Uterus (tissue), 4 donors: ENCODE data around the gene CDC73. TPM values are rescaled to one million over a fixed set of nuclear protein-coding genes. Genes with fewer than 3 reads are reported as not detected.

Experiments used
- DNase-seq, 2 donors: peaks; one replicate each; pipeline ENCODE4 v3.0.0-alpha.2; 2019 to 2020
- H3K27ac ChIP-seq, 2 donors: fragments of 200-600 bp; sonication (generic); 1 replicate in 1 of 2; 2 replicates in 1 of 2; pipeline ENCODE4 v1.5.1; 2016 to 2018
- H3K27me3 ChIP-seq, 2 donors: fragments of 200-600 bp; sonication (generic); one replicate each; pipeline ENCODE4 v1.5.1; 2018 to 2019; ENCODE audit warnings: control low read depth in 1 of 2
- H3K36me3 ChIP-seq, 2 donors: fragments of 200-600 bp; sonication (generic); one replicate each; pipeline ENCODE4 v1.5.1; 2019; ENCODE audit warnings: control low read depth in 1 of 2
- H3K4me1 ChIP-seq, 2 donors: fragments of 200-600 bp; sonication (generic); one replicate each; pipeline ENCODE4 v1.5.1; 2018 to 2019; ENCODE audit warnings: control low read depth in 1 of 2
- H3K4me3 ChIP-seq, 2 donors: fragments of 200-600 bp; sonication (generic); 1 replicate in 1 of 2; 2 replicates in 1 of 2; pipeline ENCODE4 v1.5.1; 2018 to 2019; ENCODE audit warnings: mild to moderate bottlenecking in 1 of 2
- H3K9me3 ChIP-seq, 2 donors: fragments of 200-600 bp; sonication (generic); one replicate each; pipeline ENCODE4 v1.5.1; 2019; ENCODE audit warnings: control low read depth in 1 of 2
- CTCF ChIP-seq, 4 experiments: fragments of 200-600 bp in 2 of 4; fragments of 450-650 bp in 2 of 4; sonication (generic) in 2 of 4; IDR thresholded peaks; one replicate each; pipeline ENCODE4 v1.5.1; 2016 to 2019; ENCODE audit warnings: antibody characterized with exemption in 4 of 4, mild to moderate bottlenecking in 2 of 4, moderate library complexity in 1 of 4
- POLR2A ChIP-seq, 2 donors: fragments of 450-650 bp; IDR thresholded peaks; one replicate each; pipeline ENCODE4 v1.6.1; 2016; ENCODE audit warnings: antibody characterized with exemption in 2 of 2, mild to moderate bottlenecking in 1 of 2, moderate library complexity in 1 of 2
- intact Hi-C: fragments of 100-400 bp; cut with DNase I; formaldehyde crosslinking; loops from one replicate; pipeline ENCODE4 v1.15.1; 2023; ENCODE audit warnings: low total_unique reads
- total RNA-seq, 4 donors: library from RNA; depleted of rRNA in 3 of 4; stranded (reverse); fragments of >200 nt in 3 of 4; gene quantifications; one replicate each; pipeline versions ENCODE4 v1.1.0 to v1.2.4, GENCODE V29; 2014 to 2023
- donor health status: DM: yes; HTN: yes; CAD: no.

CDC73 gene
- total RNA-seq, 4 donors from 2014 or later: 14.6 to 64.7 (median 56.0) TPM

GRCh38 chr1:193189442-193190095 lies 67.7 kb downstream of the CDC73 start:
- H3K27ac ChIP-seq: no peak overlapping the region
- no peak for TF ChIP-seq POLR2A (IDR thresholded peaks at IDR 0.05)
- TF ChIP-seq CTCF (IDR thresholded peaks at IDR 0.05): no peak

GRCh38 chr1:193190096-193190744 lies 68.4 kb downstream of the CDC73 start:
- intact Hi-C loops: no loop called here
- no peaks in the 10 kb centered on the region for H3K9me3 ChIP-seq
- no peak overlapping the region for H3K4me3 ChIP-seq
- H3K27me3 ChIP-seq: no peaks in the 10 kb centered on the region
- TF ChIP-seq POLR2A (IDR thresholded peaks at IDR 0.05): no peak
- TF ChIP-seq CTCF (IDR thresholded peaks at IDR 0.05): peak in 1 of 4 experiments; percentile 10
- no peaks in the 10 kb centered on the region for H3K36me3 ChIP-seq
- no peak for DNase-seq
- H3K27ac ChIP-seq: no peak overlapping the region
- H3K4me1 ChIP-seq: peaks cover 0 to 7% of the 10 kb centered on the region in 2 donors

More at GRCh38 chr1:193189442-193190095, 67.7 kb downstream of the CDC73 start:
- Histone ChIP-seq H3K4me1 (peaks cover 0 to 12% of the 10 kb centered on the region in 2 donors), H3K4me3 (no peak overlapping the region), H3K9me3 (no peaks in the 10 kb centered on the region), H3K36me3 (no peaks in the 10 kb centered on the region), H3K27me3 (no peaks in the 10 kb centered on the region)
- DNase-seq: no peak
- intact Hi-C loops: no loop called here

GRCh38 chr1:193192586-193192985 lies 70.8 kb downstream of the CDC73 start:
- DNase-seq: no peak
- Histone ChIP-seq H3K4me1 (no peaks in the 10 kb centered on the region), H3K27ac (no peak overlapping the region), H3K4me3 (no peak overlapping the region), H3K27me3 (no peaks in the 10 kb centered on the region), H3K36me3 (no peaks in the 10 kb centered on the region), H3K9me3 (no peaks in the 10 kb centered on the region)
- TF ChIP-seq POLR2A (IDR thresholded peaks at IDR 0.05): no peak
- TF ChIP-seq CTCF (IDR thresholded peaks at IDR 0.05): no peak
- intact Hi-C loops: no loop called here

- H3K27ac ChIP-seq: no peak overlapping the region
- H3K27me3 ChIP-seq: no peaks in the 10 kb centered on the region
- H3K4me1 ChIP-seq: no peaks in the 10 kb centered on the region
- no peaks in the 10 kb centered on the region for H3K36me3 ChIP-seq
- no peak for DNase-seq
- intact Hi-C loops: no loop called here
- H3K4me3 ChIP-seq: no peak overlapping the region
- H3K9me3 ChIP-seq: no peaks in the 10 kb centered on the region
- TF ChIP-seq CTCF (IDR thresholded peaks at IDR 0.05) (no peak), POLR2A (IDR thresholded peaks at IDR 0.05) (no peak)
These were observed 78.1 kb downstream of the CDC73 start for GRCh38 chr1:193199940-193200339.

- H3K27me3 ChIP-seq: no peaks in the 10 kb centered on the region
- intact Hi-C loops: no loop called here
These were observed 79.2 kb downstream of the CDC73 start for GRCh38 chr1:193201021-193201420.

More at GRCh38 chr1:193201021-193201420, 79.2 kb downstream of the CDC73 start:
- H3K27ac ChIP-seq: no peak overlapping the region
- TF ChIP-seq CTCF (IDR thresholded peaks at IDR 0.05) (no peak), POLR2A (IDR thresholded peaks at IDR 0.05) (no peak)
- no peaks in the 10 kb centered on the region for H3K36me3 ChIP-seq
- no peak overlapping the region for H3K4me3 ChIP-seq
- H3K9me3 ChIP-seq: no peaks in the 10 kb centered on the region
- DNase-seq: no peak
- no peaks in the 10 kb centered on the region for H3K4me1 ChIP-seq
